DMS153 treated with DMSO at 0.1 percent for 48 hours (cell line): ENCODE results near the gene ACSM3.
"Not testable (repeated sequence)": the region's sequence is repeated elsewhere in the genome, so short reads cannot be mapped to it uniquely, and the experiment has no call there.

Experiments
- DNase-seq: peaks from one replicate; lab custom pipeline; 2025; ENCODE audit not compliant: unreplicated experiment; lab: John Stamatoyannopoulos, UW

ACSM3 gene

DNA sequence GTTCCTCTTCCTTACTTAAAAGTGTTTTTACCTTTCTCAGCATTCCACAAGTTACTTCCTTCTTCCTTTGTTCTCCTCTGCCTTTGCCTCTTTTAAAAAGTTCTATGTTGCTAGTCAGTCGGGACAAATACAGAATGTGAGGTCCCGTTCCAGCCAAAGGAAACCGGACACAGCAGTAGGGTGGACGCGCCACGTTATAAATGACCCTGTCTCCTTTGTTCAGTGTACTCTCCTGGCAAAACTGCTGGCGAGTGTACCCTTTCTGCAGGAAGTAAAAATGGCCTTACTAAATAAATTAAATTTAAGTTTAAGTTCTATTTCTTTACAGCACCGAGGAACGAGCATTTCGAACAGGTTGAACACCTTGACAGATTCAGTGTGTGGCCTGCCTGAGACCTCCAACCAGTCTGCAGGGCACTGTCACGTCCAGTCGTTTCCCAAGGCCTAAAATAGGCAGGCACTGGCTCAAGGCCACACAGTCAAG is 41.9 kb downstream of the ACSM3 start:
- DNase-seq = not testable (repeated sequence)

DNA sequence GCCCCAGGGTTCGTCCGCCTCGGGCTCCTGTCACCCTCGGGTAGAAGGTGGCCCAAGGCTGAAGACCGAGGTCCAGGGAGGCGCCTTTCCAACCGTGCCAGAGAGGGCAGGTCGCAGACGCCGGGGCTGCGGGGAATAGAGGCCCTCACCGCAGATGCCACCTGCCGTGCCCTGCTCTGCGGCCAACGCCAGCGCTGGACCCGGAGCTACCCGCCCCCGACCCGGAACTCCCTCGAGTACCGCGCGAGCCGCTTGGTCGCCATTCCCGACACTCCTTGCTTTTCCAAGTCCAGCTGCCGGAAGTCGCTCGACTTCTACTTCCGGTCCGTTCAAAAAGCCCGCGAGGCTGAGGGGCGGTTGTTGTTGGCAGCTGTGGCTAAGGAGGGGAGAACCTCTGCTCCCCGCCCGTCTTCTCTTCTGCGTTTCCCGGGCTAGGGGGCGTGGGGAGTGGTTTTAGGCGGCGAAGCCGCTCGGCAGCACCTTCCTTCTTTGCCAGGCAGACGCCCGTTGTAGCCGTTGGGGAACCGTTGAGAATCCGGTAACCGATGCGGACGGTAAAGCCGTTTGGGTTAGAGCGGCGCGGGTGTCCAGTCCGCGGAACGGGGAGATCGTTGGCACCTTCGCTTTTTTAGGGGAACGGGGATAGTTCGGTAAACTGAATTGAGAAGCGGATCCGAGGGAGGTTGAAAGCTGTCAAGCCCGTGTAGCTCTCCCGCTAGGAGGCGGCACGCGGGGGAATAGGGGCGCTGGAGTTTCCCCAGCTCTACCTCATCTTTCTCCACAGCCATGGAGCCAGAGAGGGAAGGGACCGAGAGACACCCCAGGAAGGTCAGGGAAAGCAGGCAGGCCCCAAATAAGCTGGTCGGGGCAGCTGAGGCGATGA is 42.6 kb downstream of the ACSM3 start, which contains the start of the genes ERI2 and REXO5:
TSS of gene ERI2 (minus strand) at position 305 of the 883 bp plus-strand sequence. CDS start at position 263, 42 bp downstream.
TSS of gene REXO5 (plus strand) at position 360 of the 883 bp plus-strand sequence. CDS start at position 787, 427 bp downstream.
- DNase-seq = peak; percentile 84

- DNase-seq = no peak
Observed at GRCh38 chr16:20807862-20808261, 44.0 kb downstream of the ACSM3 start.

- DNase-seq = no peak
Observed at GRCh38 chr16:20811889-20812439, 48.1 kb downstream of the ACSM3 start.

- no peak for DNase-seq
Observed at GRCh38 chr16:20812510-20812909, 48.7 kb downstream of the ACSM3 start.

- DNase-seq = no peak
Observed at GRCh38 chr16:20814784-20815183, 51.0 kb downstream of the ACSM3 start.

DNA sequence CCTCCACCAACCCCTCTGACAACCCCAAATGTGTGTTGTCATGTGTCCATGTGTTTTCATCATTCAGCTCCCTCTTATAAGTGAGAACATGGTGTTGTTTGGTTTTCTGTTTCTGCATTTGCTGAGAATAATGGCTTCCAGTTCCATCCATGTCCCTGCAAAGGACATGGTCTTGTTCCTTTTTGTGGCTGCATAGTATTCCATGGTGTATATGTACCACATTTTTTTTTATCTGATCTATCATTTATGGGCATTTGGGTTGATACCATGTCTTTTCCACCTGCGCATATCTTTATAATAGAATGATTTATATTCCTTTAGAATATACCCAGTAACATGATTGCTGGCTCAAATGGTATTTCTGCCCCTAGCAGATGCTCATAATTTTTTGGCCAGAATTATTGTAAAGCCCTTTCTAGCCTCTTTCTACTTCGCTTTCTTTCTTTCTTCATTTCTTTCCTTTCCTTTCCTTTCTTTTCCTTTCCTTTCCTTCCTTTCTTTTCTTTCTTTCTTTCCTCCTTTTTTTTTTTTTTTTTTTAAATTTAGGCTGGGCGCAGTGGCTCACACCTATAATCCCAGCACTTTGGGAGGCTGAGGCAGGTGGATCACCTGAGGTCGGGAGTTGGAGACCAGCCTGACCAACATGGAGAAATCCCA is 55.2 kb downstream of the ACSM3 start:
- no peak for DNase-seq

- no peak for DNase-seq
Observed at GRCh38 chr16:20821682-20822081, 57.9 kb downstream of the ACSM3 start.

DNA sequence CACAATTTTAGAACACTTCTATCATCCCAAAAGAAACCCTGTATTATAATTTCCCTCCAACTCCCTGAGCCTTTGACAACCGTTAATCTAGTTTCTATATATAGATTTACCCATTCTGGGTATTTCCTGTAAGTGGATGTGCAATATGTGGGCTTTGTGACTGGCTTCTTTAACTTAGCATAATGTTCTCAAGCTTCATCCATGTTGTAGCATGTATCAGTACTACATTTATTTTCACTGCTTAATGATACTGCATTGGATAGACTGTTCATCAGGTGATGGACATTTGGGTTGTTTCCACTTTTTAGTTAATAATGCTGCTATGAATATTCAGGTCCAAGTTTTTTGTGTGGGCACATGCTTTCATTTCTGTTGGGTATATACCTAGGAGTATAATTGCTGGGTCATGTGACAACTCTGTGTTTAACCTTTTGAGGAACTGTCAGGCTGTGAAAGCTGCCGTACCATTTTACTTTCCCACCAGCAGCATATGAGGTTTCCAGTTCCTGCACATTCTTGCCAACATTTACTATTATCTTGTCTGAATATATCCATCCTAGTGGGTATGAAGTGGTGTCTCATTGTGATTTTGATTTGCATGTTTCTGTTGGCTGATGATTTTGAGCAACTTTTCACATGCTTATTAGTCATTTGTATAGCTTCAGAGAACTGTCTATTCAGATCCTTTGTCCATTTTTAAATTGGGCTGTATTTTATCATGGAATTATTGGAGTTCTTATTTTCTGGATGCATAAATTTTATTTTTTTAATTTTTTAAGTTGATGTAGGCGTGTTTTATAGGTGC is 58.9 kb downstream of the ACSM3 start:
- no peak for DNase-seq

- DNase-seq = no peak
Observed at GRCh38 chr16:20826039-20826566, 62.3 kb downstream of the ACSM3 start.

DNA sequence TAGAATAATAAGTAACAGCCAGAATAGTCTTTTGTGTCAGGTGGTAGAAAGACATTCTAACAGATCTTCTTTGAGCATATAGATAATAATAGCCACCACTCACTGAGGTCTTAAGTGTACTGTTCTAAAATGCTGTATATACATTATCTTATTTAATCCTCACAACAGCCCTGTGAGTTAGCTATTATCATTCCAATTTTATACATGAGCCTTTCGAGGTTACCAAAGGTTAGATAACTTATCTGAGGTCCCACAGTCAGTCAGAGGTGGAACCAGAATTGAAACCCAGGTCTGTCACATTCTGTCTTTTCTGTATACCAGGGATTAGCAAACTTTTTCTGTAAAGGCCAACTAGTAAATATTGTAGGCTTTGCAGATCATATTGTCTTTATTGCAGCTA is 65.7 kb downstream of the ACSM3 start:
- DNase-seq = no peak

DNA sequence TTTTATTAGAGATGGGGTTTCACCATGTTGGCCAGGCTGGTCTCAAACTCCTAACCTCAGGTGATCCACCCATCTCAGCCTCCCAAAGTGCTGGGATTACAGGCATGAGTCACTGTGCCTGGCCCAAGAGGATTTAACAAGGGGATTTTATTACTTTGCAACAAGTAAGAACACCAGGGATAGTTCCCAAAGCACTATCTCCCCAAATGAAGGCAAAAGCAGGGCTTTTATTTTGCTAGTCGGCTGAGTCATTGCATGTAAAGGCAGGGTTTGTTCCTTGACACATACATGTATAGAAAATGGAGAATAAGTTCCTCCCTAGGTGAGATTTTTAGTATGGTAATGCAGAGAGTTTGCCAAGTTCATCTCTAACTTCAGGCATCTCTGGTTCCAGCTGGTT is 66.6 kb downstream of the ACSM3 start:
- no peak for DNase-seq

DNA sequence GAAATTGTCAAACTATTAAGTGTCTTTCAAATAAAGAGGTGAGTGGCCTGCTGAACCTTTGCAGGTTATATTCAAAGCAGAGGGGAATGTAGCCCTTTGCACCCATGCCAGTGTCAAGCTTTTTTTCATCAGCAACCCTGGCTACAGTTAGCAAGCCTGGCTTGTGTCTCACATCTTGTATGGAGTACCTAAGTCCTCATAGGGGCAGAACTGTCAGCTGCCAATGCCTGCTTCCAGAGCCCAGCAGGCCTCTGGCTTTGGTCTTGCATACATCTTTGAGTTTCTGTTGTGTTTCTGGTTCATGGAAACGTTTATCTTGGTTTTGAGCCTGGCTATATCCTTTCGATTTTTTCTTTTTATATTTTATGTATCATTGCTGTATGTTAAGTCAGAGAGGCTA is 69.3 kb downstream of the ACSM3 start:
- DNase-seq = no peak

DNA sequence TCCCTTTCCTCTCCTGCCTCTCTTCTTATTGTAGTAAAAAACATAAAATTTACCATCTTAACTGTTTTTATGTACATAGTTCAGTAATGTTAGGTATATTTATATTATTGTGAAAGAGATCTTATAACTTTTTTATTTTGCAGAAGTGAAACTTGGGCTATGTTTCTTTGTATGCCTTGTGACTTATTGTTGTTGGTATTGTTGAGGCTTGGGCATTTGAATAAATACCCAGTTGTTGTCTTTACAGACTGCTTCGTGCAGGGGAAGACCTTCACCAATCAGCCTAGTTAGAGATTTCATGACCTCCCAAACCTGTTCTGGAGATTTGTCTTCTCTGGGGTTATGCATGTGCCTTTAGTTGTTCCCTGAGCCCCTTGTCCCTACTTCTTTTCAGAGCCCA is 74.4 kb downstream of the ACSM3 start:
- no peak for DNase-seq

- DNase-seq = no peak
Observed at GRCh38 chr16:20839504-20839903, 75.7 kb downstream of the ACSM3 start.

GRCh38 chr16:20844054-20844453 is 80.2 kb downstream of the ACSM3 start:
- DNase-seq = no peak

GRCh38 chr16:20844588-20844987 is 80.8 kb downstream of the ACSM3 start:
- no peak for DNase-seq

GRCh38 chr16:20846030-20846429 is 82.2 kb downstream of the ACSM3 start:
- DNase-seq = no peak

DNA sequence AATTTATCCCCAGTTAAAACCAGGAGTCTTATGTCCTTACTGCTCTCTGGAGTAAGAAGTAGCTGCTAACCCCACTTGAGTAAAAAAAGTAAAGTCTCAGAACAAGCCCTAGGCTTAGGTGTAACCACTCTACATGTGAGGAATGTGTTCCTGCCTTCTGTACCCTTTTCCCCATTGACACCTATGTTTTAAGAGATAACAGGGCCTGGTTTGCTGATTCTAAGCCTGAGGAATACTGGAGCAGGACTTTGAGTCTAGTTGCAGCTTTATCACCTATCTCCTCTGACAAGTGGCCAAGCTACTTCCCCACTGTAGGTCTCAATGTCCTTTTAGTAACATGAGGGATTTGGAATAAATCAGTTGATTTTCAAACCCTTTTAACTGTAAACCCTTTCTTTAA is 82.7 kb downstream of the ACSM3 start:
- no peak for DNase-seq
